ENCODE data around the gene POLK.
"Not testable (repeated sequence)": the region's sequence is repeated elsewhere in the genome, so short reads cannot be mapped to it uniquely, and the experiment has no call there.

The POLK gene

GRCh38 chr5:75610859-75611310, 99.2 kb downstream of the POLK start:
- DNase-seq (ENCODE audit: low read depth) = not testable (repeated sequence)

GRCh38 chr5:75611311-75612225, 99.9 kb downstream of the POLK start, which contains the start of gene ANKDD1B:
Gene ANKDD1B, plus strand, starts transcription at chr5:75611453. Its CDS starts 182 bp downstream, at chr5:75611635.
- no peak for DNase-seq (ENCODE audit: low read depth)

GRCh38 chr5:75612226-75612569, 100.5 kb downstream of the POLK start:
- no peak for DNase-seq (ENCODE audit: low read depth)

GRCh38 chr5:75612901-75613300, 101.2 kb downstream of the POLK start:
- no peak for DNase-seq (ENCODE audit: low read depth)

GRCh38 chr5:75614176-75614575, 102.5 kb downstream of the POLK start:
- DNase-seq (ENCODE audit: low read depth) = no peak

- no peak for DNase-seq (ENCODE audit: low read depth)
These were observed 104.7 kb downstream of the POLK start for GRCh38 chr5:75616371-75616881.

- DNase-seq (ENCODE audit: low read depth) = no peak
These were observed 105.4 kb downstream of the POLK start for GRCh38 chr5:75616971-75617621.

GRCh38 chr5:75617736-75618352, 106.2 kb downstream of the POLK start:
- DNase-seq (ENCODE audit: low read depth) = no peak

GRCh38 chr5:75620184-75620959, 108.7 kb downstream of the POLK start:
- DNase-seq (ENCODE audit: low read depth) = no peak

GRCh38 chr5:75622564-75622963, 110.9 kb downstream of the POLK start:
- DNase-seq (ENCODE audit: low read depth) = no peak

GRCh38 chr5:75623846-75624245, 112.2 kb downstream of the POLK start:
- no peak for DNase-seq (ENCODE audit: low read depth)

- no peak for DNase-seq (ENCODE audit: low read depth)
These were observed 115.3 kb downstream of the POLK start for GRCh38 chr5:75626959-75627358.

GRCh38 chr5:75627801-75628200, 116.1 kb downstream of the POLK start:
- no peak for DNase-seq (ENCODE audit: low read depth)

- no peak for DNase-seq (ENCODE audit: low read depth)
These were observed 119.2 kb downstream of the POLK start for GRCh38 chr5:75630875-75631274.

GRCh38 chr5:75632321-75632720, 120.6 kb downstream of the POLK start:
- no peak for DNase-seq (ENCODE audit: low read depth)

- DNase-seq (ENCODE audit: low read depth) = no peak
These were observed 126.3 kb downstream of the POLK start for GRCh38 chr5:75637949-75638348.

- DNase-seq (ENCODE audit: low read depth) = no peak
These were observed 128.0 kb downstream of the POLK start for GRCh38 chr5:75639535-75640311.

- no peak for DNase-seq (ENCODE audit: low read depth)
These were observed 128.7 kb downstream of the POLK start for GRCh38 chr5:75640395-75640794.

GRCh38 chr5:75640826-75641225, 129.1 kb downstream of the POLK start:
- DNase-seq (ENCODE audit: low read depth) = no peak

- no peak for DNase-seq (ENCODE audit: low read depth)
These were observed 137.0 kb downstream of the POLK start for GRCh38 chr5:75648712-75649111.

Data from CMK (cell line).